H1 (cell line): ENCODE measurements around the gene CLEC16A. TPM values are rescaled to one million over a fixed set of nuclear protein-coding genes. Genes with fewer than 3 reads are reported as not detected.

Source experiments
- CTCF ChIA-PET: fragments of 300-600 bp; sonication (Branson Sonifier 250); formaldehyde crosslinking; loops from one replicate; lab custom pipeline; 2021; ENCODE audit not compliant: partially characterized antibody; lab: Charles Lee
- POLR2A ChIA-PET: fragments of 300-600 bp; sonication (Branson Sonifier 250); formaldehyde crosslinking; loops from one replicate; lab custom pipeline; 2021; ENCODE audit warnings: inconsistent platforms; ENCODE audit not compliant: partially characterized antibody; lab: Charles Lee
- DNase-seq, 2 experiments: peaks; one replicate each; pipeline versions ENCODE4 v3.0.0 to v3.0.0-alpha.2; 2010 to 2022; ENCODE audit warnings: low spot score in 2 of 2, low read depth in 1 of 2, mixed read lengths in 1 of 2
- FAIRE-seq: peaks from 2 replicates; lab custom pipeline; 2011; peaks lifted over from hg19 to GRCh38; lab: Jason Lieb, UNC
- H2AFZ ChIP-seq: 2 replicates; pipeline ENCODE4 v1.8.1; 2012; ENCODE audit warnings: low read length, inconsistent platforms
- H2AK5ac ChIP-seq: 2 replicates; pipeline ENCODE4 v1.6.1; 2013; ENCODE audit warnings: low read depth, low read length
- H2BK120ac ChIP-seq: replicated peaks from 2 replicates; pipeline ENCODE3; 2013; ENCODE audit warnings: low read depth, low read length, inconsistent platforms
- H2BK12ac ChIP-seq: 2 replicates; pipeline ENCODE4 v1.6.1; 2013; ENCODE audit warnings: low read depth, low read length
- H2BK15ac ChIP-seq: 2 replicates; pipeline ENCODE4 v1.6.1; 2013; ENCODE audit warnings: low read length
- H2BK20ac ChIP-seq: 2 replicates; pipeline ENCODE4 v1.6.1; 2013; ENCODE audit warnings: low read length
- H2BK5ac ChIP-seq: 2 replicates; pipeline ENCODE4 v1.6.1; 2013; ENCODE audit warnings: low read depth, low read length
- H3K14ac ChIP-seq: 2 replicates; pipeline ENCODE4 v1.6.1; 2013; ENCODE audit warnings: inconsistent platforms; ENCODE audit not compliant: insufficient read length
- H3K18ac ChIP-seq: 2 replicates; pipeline ENCODE4 v1.6.1; 2013; ENCODE audit warnings: low read length; ENCODE audit errors: extremely low read depth
- H3K23ac ChIP-seq: 2 replicates; pipeline ENCODE4 v1.6.1; 2013; ENCODE audit warnings: inconsistent platforms; ENCODE audit not compliant: insufficient read length
- H3K23me2 ChIP-seq: 2 replicates; pipeline ENCODE4 v1.6.1; 2013; ENCODE audit warnings: low read depth, low read length
- H3K27ac ChIP-seq: 2 replicates; pipeline ENCODE4 v1.6.1; 2011; ENCODE audit warnings: low read depth, low read length, inconsistent platforms
- H3K27me3 ChIP-seq, 4 experiments: replicated peaks in 1 of 4; 1 replicate in 1 of 4; 2 replicates in 3 of 4; pipeline versions ENCODE4 v1.6.1 to v1.8.1; 2011 to 2013; ENCODE audit warnings: low read length in 3 of 4, mild to moderate bottlenecking in 3 of 4, inconsistent platforms in 2 of 4, mixed read lengths in 2 of 4, moderate library complexity in 1 of 4; ENCODE audit not compliant: control insufficient read depth in 3 of 4, insufficient read depth in 3 of 4; ENCODE audit errors: extremely low read depth in 1 of 4
- H3K36me3 ChIP-seq, 4 experiments: 2 replicates each; pipeline versions ENCODE4 v1.6.1 to v1.8.1; 2011 to 2013; ENCODE audit warnings: mild to moderate bottlenecking in 4 of 4, low read length in 3 of 4, moderate library complexity in 2 of 4, control low read depth in 1 of 4, inconsistent platforms in 1 of 4; ENCODE audit not compliant: insufficient read depth in 4 of 4, control insufficient read depth in 2 of 4
- H3K4ac ChIP-seq: replicated peaks from 2 replicates; pipeline ENCODE3; 2013; ENCODE audit warnings: low read length, low read depth, mixed read lengths, inconsistent platforms; ENCODE audit not compliant: insufficient read length
- H3K4me1 ChIP-seq, 4 experiments: replicated peaks in 1 of 4; 1 replicate in 1 of 4; 2 replicates in 3 of 4; pipeline versions ENCODE4 v1.6.1 to v1.8.1; 2011 to 2013; ENCODE audit warnings: low read length in 3 of 4, inconsistent platforms in 2 of 4, mixed read lengths in 1 of 4; ENCODE audit not compliant: insufficient read depth in 4 of 4, control insufficient read depth in 3 of 4
- H3K4me2 ChIP-seq, 2 experiments: 2 replicates each; pipeline versions ENCODE4 v1.6.1 to v1.8.1; 2011 to 2013; ENCODE audit warnings: low read depth in 2 of 2, low read length in 2 of 2, control low read depth in 1 of 2, inconsistent platforms in 1 of 2, mild to moderate bottlenecking in 1 of 2; ENCODE audit not compliant: insufficient read depth in 1 of 2
- H3K4me3 ChIP-seq, 4 experiments: fragments of 200-600, 300-600 bp in 1 of 4; sonication (generic), shearing (Covaris generic), sonication (Bioruptor Twin) in 1 of 4; 2 replicates each; pipeline versions ENCODE4 v1.5.1 to v1.8.1; 2011 to 2016; ENCODE audit warnings: low read length in 4 of 4, low read depth in 3 of 4, control low read depth in 2 of 4, inconsistent platforms in 2 of 4, mild to moderate bottlenecking in 2 of 4, mixed read lengths in 1 of 4, moderate library complexity in 1 of 4; ENCODE audit not compliant: insufficient read depth in 2 of 4; ENCODE audit errors: extremely low read depth in 1 of 4
- H3K56ac ChIP-seq: replicated peaks from 2 replicates; pipeline ENCODE3; 2013; ENCODE audit warnings: low read depth, mild to moderate bottlenecking, mixed read lengths, low read length, inconsistent platforms; ENCODE audit not compliant: insufficient read length
- H3K79me1 ChIP-seq: 2 replicates; pipeline ENCODE4 v1.6.1; 2013; ENCODE audit warnings: low read depth, low read length, control low read depth
- H3K79me2 ChIP-seq, 2 experiments: 2 replicates each; pipeline versions ENCODE4 v1.6.1 to v1.8.1; 2012 to 2013; ENCODE audit warnings: low read length in 2 of 2, mild to moderate bottlenecking in 2 of 2, inconsistent platforms in 1 of 2; ENCODE audit not compliant: insufficient read depth in 2 of 2, control insufficient read depth in 1 of 2
- H3K9ac ChIP-seq, 4 experiments: replicated peaks in 1 of 4; 1 replicate in 1 of 4; 2 replicates in 3 of 4; pipeline versions ENCODE4 v1.6.1 to v1.8.1; 2011 to 2013; ENCODE audit warnings: low read depth in 3 of 4, low read length in 3 of 4, control low read depth in 2 of 4, mild to moderate bottlenecking in 2 of 4, moderate library complexity in 2 of 4, inconsistent platforms in 1 of 4; ENCODE audit errors: extremely low read depth in 1 of 4
- H3K9me3 ChIP-seq, 2 experiments: 2 replicates each; pipeline versions ENCODE4 v1.6.1 to v1.8.1; 2012 to 2013; ENCODE audit warnings: mild to moderate bottlenecking in 2 of 2, moderate library complexity in 2 of 2, control low read depth in 1 of 2, inconsistent platforms in 1 of 2, low read depth in 1 of 2, low read length in 1 of 2, mixed read lengths in 1 of 2; ENCODE audit not compliant: insufficient read depth in 2 of 2
- H4K20me1 ChIP-seq, 2 experiments: replicated peaks in 1 of 2; 2 replicates each; pipeline versions ENCODE3 to v1.8.1; 2011 to 2013; ENCODE audit warnings: inconsistent platforms in 2 of 2, low read length in 2 of 2, mild to moderate bottlenecking in 1 of 2; ENCODE audit not compliant: insufficient read depth in 2 of 2, control insufficient read depth in 1 of 2
- H4K5ac ChIP-seq: 2 replicates; pipeline ENCODE4 v1.6.1; 2013; ENCODE audit warnings: low read length, low read depth, mixed read lengths, inconsistent platforms; ENCODE audit not compliant: insufficient read length
- H4K8ac ChIP-seq: 2 replicates; pipeline ENCODE4 v1.8.0; 2013; ENCODE audit warnings: mild to moderate bottlenecking, moderate library complexity, low read length, inconsistent platforms; ENCODE audit not compliant: insufficient read depth; ENCODE audit errors: extremely low read depth
- H4K91ac ChIP-seq: replicated peaks from 2 replicates; pipeline ENCODE3; 2013; ENCODE audit warnings: low read length, mixed read lengths, inconsistent platforms; ENCODE audit not compliant: insufficient read length
- SIN3A ChIP-seq, 2 experiments: IDR thresholded peaks in 1 of 2; conservative IDR thresholded peaks in 1 of 2; 2 replicates each; pipeline ENCODE4 v1.6.1; 2011 to 2012; ENCODE audit warnings: low read length in 2 of 2, improper control_type of control experiment in 1 of 2, low read depth in 1 of 2, mild to moderate bottlenecking in 1 of 2
- SP1 ChIP-seq: IDR thresholded peaks from 2 replicates; pipeline ENCODE4 v1.6.1; 2011; ENCODE audit warnings: low read depth, low read length
- TAF1 ChIP-seq: IDR thresholded peaks from 2 replicates; pipeline ENCODE4 v1.6.1; 2011; ENCODE audit warnings: mild to moderate bottlenecking, low read depth, low read length
- ZNF274 ChIP-seq: IDR thresholded peaks from 2 replicates; pipeline ENCODE4 v1.7.0; 2012; ENCODE audit warnings: low read length, borderline replicate concordance; ENCODE audit errors: extremely low read depth
- WGBS, 2 experiments: shearing (Covaris generic) in 1 of 2; methylation state at CpG; one replicate each; pipeline versions ENCODE4 v1.1.6 to v1.1.7; 2013 to 2015; ENCODE audit warnings: low lambda C conversion rate in 2 of 2, mixed read lengths in 2 of 2, inconsistent platforms in 1 of 2, low coverage in 1 of 2, missing lambda C conversion rate in 1 of 2; ENCODE audit not compliant: insufficient replicate concordance in 2 of 2, insufficient coverage in 1 of 2, insufficient read length in 1 of 2; ENCODE audit errors: extremely low coverage in 1 of 2, missing lambda C conversion rate in 1 of 2; 5-methylcytosine and 5-hydroxymethylcytosine counted together
- polyA plus RNA-seq, 7 experiments: library from polyadenylated mRNA; depleted of rRNA in 3 of 7; stranded (reverse) in 5 of 7; unstranded in 2 of 7; fragments of >200 nt in 5 of 7; fragments of 200-250 nt in 2 of 7; gene quantifications; 1 replicate in 5 of 7; 2 replicates in 1 of 7; 4 replicates in 1 of 7; pipeline versions ENCODE4 v1.2.1 to v1.2.3, GENCODE V29; 2011 to 2013; ENCODE audit warnings: missing spikeins in 2 of 7, mixed read lengths in 2 of 7
- total RNA-seq: library from RNA; stranded (reverse); fragmentation: NEBNext Ultra II Directional; extraction: Animal tissue kit (Norgen Biotek cat#: 25700); gene quantifications from 2 replicates; pipeline ENCODE4 v1.2.1, GENCODE V29; 2021

Gene CLEC16A
- total and polyA plus RNA-seq, 2 of the 8 experiments (the other 6 are each of a cell fraction or from before 2014, with no cell fraction given) = 7.6 to 19.3 TPM

DNA sequence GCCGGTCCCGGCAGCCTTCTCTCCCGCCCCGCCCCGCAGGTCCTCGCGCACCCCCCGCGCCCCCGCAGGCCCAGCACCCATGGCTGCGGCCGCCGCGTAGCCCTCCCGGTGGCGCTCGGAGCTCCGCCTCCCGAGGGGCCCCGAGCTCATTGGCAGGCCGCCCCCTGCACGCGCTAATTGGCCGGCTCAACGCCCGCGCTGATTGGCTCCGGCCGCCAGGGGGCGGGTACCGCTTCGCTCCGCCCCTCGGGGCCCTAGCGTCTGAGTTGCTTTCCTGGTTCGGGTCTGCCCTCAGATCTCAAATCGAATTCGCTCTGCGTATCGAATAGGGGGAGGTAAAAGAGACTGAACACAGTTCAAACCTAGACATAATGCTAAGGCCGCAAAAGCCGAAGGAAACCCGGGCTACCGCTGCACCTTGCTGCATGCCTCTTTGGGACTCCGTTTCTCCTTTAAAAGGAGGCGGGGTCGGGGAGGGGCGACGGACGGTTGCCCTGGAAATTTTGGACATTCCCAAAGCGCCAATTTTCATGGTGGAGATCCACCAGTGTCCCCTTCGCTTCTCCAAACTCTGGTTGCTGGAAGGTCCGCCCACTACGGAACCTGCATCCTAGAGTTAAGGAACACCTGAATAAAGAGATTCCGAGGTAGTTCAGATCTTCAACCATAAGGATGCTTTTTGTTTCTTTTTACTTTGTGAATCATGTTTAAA, 1.9 kb upstream of the CLEC16A start, which contains the start of gene DEXI:
TSS of gene DEXI (minus strand) at position 117 of the 712 bp plus-strand sequence. CDS start 463 bp downstream, outside the sequence.
- POLR2A ChIA-PET = interaction anchor here (0.9 kb wide), 1 partner anchor 250 kb away, joined by 3 read pairs; no protein-coding TSS in a partner anchor
- Histone ChIP-seq H4K8ac (peak within 1 kb of the TSS; percentile 54), H3K36me3 (peaks cover 0 to 4% (median 0%) of the 10 kb centered on the region in 4 experiments; a peak in 1 of 8 replicates), H4K91ac (no peak within 1 kb of the TSS), H2BK15ac (0 out of 2 replicates have a peak within 1 kb of the TSS, but pooled peaks have one; percentile 61), H3K4me1 (peaks cover 15 to 23% (median 21%) of the 10 kb centered on the region in 4 experiments), H3K79me2 (peaks cover 0 to 50% of the 10 kb centered on the region in 2 experiments; a peak in 2 of 4 replicates), H3K23me2 (peaks cover 8% of the 10 kb centered on the region), H3K14ac (no peak within 1 kb of the TSS), H3K27ac (no peak within 1 kb of the TSS; the same call in 1 of the 2 replicates), H3K4me3 (peak within 1 kb of the TSS; percentile 56 to 68 (median 66)), H2BK120ac (no peak within 1 kb of the TSS), H2BK12ac (peak within 1 kb of the TSS; percentile 39; the same call in 1 of the 2 replicates), H2AFZ (peak within 1 kb of the TSS; percentile 100), H4K20me1 (peaks cover 16 to 33% of the 10 kb centered on the region in 2 experiments), H3K9ac (peak within 1 kb of the TSS in 2 of 4 experiments; percentile 29 to 75; a peak in 3 of 7 replicates), H3K79me1 (peaks cover 16% of the 10 kb centered on the region), H2AK5ac (no peak within 1 kb of the TSS), H2BK5ac (peak within 1 kb of the TSS; percentile 66; the same call in 1 of the 2 replicates), H3K4me2 (peak within 1 kb of the TSS; percentile 86 to 96), H3K27me3 (no peaks in the 10 kb centered on the region; a peak in 2 of 7 replicates), H4K5ac (peak within 1 kb of the TSS; percentile 84), H2BK20ac (no peak within 1 kb of the TSS), H3K18ac (peak within 1 kb of the TSS; percentile 96), H3K4ac (no peak within 1 kb of the TSS), H3K56ac (no peak within 1 kb of the TSS), H3K23ac (no peak within 1 kb of the TSS), H3K9me3 (no peaks in the 10 kb centered on the region)
- peak; percentile 56 to 96 for DNase-seq
- CTCF ChIA-PET = interaction anchor here (0.6 to 1.6 kb wide), 2 partner anchors 9 to 161 kb away, joined by 3 read pairs; no protein-coding TSS in a partner anchor
- 5% methylated on average over 39 of the region's 55 CpGs; no CpG with 5 or more reads in 1 of the 2 experiments for WGBS, 2 experiments
- FAIRE-seq = no peak
- TF ChIP-seq ZNF274 (no peak), SP1 (peak; percentile 57; the same call in 1 of the 2 replicates), TAF1 (0 out of 2 replicates have a peak, but pooled peaks have one; percentile 28), SIN3A (conservative IDR thresholded peaks at IDR 0.05 in 1 of 2, IDR thresholded peaks at IDR 0.05 in 1 of 2; ENCODE audit: low read depth in 1 of 2, low read length in 2 of 2) (0 out of 4 replicates have a peak, but pooled peaks of 1 of the 2 experiments have one; percentile 18)
